HTR-8/SVneo (cell line): ENCODE measurements around the gene CYP26A1.
"Not testable (repeated sequence)": the region's sequence is repeated elsewhere in the genome, so short reads cannot be mapped to it uniquely, and the experiment has no call there.

ENCODE experiments used
- DNase-seq: peaks from one replicate; pipeline ENCODE4 v3.0.0; 2011; ENCODE audit warnings: low spot score, mixed read lengths; ENCODE audit not compliant: insufficient read length
- FAIRE-seq: peaks from 2 replicates; lab custom pipeline; 2011; peaks lifted over from hg19 to GRCh38; lab: Jason Lieb, UNC

The CYP26A1 gene

DNA sequence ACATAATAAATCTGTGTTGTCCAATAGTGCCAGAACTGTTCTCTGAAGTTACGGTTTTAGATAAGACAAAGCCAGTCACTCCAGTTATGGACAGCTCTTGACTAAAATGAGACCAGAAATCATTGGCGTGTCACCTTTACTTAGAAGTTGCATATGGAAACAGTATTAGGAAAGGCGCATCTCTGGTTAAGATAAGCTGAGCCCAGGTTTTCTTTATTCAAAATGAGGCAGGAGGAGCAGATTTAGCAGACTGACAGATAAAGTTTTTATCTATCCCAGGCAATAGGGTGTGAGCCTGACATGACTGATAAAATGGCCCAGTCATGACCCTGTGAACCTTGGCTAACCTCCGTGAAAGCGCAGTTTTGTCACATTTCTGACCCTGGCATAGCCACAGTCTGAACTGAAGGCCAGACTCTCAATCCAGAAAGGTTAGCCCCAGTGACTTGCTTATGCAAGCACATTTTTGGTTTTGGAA lies 4.2 kb downstream of the CYP26A1 start:
- FAIRE-seq, result no peak
- DNase-seq, result no peak

GRCh38 chr10:93079663-93080349 lies 6.1 kb downstream of the CYP26A1 start:
- FAIRE-seq, result no peak
- no peak for DNase-seq

- FAIRE-seq (no peak), DNase-seq (peak; percentile 78)
Measured at GRCh38 chr10:93080350-93081046, 6.8 kb downstream of the CYP26A1 start.

- FAIRE-seq, result no peak
- DNase-seq, result no peak
Measured at GRCh38 chr10:93081318-93081717, 7.6 kb downstream of the CYP26A1 start.

- DNase-seq (no peak), FAIRE-seq (no peak)
Measured at GRCh38 chr10:93081834-93082233, 8.1 kb downstream of the CYP26A1 start.

- FAIRE-seq (no peak), DNase-seq (no peak)
Measured at GRCh38 chr10:93083743-93084539, 10.2 kb downstream of the CYP26A1 start.

DNA sequence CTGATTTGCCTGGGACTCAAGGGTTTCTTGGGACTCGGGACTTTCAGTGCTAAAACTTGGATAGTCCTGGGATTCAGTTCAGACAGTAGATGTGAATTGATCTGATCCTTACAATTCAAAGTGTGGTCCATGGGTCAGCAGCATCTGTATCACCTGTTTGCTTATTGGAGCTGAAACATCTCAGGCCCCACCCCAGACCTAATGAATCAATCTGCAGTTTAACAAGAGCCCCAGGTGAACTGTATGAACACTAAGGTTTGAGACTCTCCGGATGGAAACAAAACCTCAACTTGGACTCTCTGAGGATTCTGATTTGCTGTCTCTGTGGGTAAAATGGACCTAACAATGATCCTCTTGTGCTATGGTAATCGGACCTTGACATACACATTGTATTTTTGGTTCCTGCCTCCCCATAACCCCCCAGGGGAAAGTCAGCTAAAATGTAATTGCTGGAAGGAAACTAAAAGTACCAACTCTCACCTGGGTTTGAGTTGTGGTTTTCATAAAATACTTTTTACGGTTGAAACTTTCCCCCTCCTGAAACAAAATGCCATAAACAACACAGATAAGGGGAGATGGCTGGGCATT lies 11.7 kb downstream of the CYP26A1 start:
- FAIRE-seq (no peak), DNase-seq (no peak)

- DNase-seq (no peak), FAIRE-seq (no peak)
Measured at GRCh38 chr10:93086289-93086688, 12.6 kb downstream of the CYP26A1 start.

DNA sequence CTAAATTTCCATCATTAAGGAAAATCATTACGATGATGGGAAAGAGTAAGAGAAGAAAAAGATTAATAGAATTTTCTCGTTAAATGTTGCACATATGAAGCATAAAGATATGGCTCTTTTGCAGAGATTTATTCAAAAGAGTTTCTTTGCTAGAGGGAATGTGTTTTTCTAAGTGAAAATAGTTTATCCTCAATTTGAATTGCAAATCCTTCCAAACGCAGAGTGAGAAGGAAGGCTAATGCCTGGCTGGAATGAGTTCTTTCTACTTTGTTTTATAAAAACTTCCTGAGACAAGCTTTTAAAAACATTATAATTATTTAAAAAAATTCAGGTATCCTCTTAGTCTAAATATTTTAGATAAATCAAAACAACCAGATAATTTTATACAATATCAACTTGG lies 14.2 kb downstream of the CYP26A1 start:
- no peak for DNase-seq
- no peak for FAIRE-seq

- no peak for FAIRE-seq
Measured at GRCh38 chr10:93088466-93088865, 14.8 kb downstream of the CYP26A1 start.

DNA sequence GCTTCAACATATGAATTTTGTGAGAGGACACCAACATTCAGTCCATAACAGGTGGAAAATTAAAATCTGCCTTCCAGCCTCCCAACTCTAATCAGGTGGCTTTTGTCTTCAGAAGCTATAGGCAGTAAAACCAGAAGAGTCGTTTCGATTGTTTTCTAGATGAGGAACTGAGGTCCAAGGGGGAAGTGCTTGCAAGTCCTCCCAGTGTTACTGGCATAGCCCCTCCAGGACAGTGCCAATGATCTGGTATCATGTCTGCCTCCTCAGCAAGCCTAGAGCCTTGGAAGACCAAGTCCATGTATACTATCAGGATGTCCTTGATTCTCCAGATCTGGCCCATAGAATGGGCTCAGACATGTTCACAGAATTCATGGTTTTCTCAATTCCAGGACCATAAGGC lies 16.9 kb downstream of the CYP26A1 start:
- no peak for DNase-seq
- no peak for FAIRE-seq

More at GRCh38 chr10:93088466-93088865, 14.8 kb downstream of the CYP26A1 start:
- DNase-seq, result no peak

- DNase-seq, result no peak
- FAIRE-seq, result no peak
Measured at GRCh38 chr10:93091960-93092359, 18.3 kb downstream of the CYP26A1 start.

GRCh38 chr10:93095225-93095624 lies 21.5 kb downstream of the CYP26A1 start:
- no peak for FAIRE-seq
- DNase-seq, result no peak

- DNase-seq, result no peak
- FAIRE-seq, result no peak
Measured at GRCh38 chr10:93096901-93097300, 23.2 kb downstream of the CYP26A1 start.

GRCh38 chr10:93097386-93097785 lies 23.7 kb downstream of the CYP26A1 start:
- DNase-seq, result no peak
- FAIRE-seq, result no peak

DNA sequence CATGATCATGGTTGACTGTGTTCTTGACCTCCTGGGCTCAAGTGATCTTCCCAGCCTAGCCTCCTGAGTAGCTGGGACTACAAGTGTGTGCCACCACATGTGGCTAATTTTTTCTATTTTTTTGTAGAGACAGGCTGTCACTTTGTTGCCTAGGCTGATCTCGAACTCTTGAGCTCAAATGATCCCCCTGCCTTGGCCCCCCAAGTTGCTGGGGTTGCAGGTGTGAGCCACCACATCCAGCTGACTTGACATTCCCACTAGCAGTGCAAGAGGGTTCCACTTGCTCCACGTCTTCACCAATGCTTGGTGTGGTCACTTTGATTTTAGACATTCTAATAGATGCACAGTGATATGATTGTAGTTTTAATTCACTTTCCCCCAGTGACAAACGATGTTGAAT lies 25.1 kb downstream of the CYP26A1 start:
- FAIRE-seq, result no peak

GRCh38 chr10:93099670-93100069 lies 26.0 kb downstream of the CYP26A1 start:
- FAIRE-seq (no peak), DNase-seq (no peak)

More for the DNA sequence above, 25.1 kb downstream of the CYP26A1 start:
- no peak for DNase-seq

DNA sequence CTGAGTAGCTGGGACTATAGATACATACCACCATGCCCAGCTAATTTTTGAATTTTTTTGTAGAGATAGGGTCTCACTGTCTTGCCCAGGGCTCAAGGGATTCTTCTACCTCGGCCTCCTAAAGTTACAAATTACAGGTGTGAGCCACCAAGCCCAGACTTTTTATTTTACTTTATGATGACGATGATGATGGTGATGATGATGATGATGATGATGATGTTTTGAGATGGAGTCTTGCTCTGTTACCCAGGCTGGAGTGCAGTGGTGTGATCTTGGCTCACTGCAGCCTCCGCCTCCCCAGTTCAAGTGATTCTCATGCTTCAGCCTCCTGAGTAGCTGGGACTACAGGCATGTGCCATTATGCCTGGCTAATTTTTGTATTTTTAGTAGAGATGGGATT lies 27.5 kb downstream of the CYP26A1 start:
- not testable (repeated sequence) for DNase-seq, FAIRE-seq

GRCh38 chr10:93103953-93104352 lies 30.3 kb downstream of the CYP26A1 start:
- FAIRE-seq, result no peak

GRCh38 chr10:93106631-93107072 lies 33.0 kb downstream of the CYP26A1 start:
- FAIRE-seq (no peak), DNase-seq (no peak)

More at GRCh38 chr10:93103953-93104352, 30.3 kb downstream of the CYP26A1 start:
- no peak for DNase-seq
